ENCODE data around the gene PTK7.

PTK7 gene

DNA sequence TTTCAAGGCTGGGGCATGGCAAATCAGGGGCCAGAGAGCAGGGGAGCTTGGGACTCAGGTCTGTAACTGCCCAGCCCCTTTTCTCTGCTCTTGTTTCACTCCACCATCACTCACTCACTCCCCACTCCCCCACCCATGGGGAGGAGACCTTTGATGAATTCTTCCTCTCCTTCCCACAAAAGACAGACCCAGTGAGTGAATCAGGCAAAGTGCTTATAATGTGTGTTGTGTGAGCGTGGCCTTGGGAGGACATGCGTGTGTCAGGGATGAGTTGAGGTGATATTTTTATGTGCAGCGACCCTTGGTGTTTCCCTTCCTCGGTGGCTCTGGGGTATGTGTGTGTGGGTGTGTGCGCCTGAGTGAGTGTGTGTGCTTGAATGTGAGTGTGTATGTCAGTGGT lies 104.9 kb downstream of the PTK7 start:
- DNase-seq (ENCODE audit: low spot score) = no peak

DNA sequence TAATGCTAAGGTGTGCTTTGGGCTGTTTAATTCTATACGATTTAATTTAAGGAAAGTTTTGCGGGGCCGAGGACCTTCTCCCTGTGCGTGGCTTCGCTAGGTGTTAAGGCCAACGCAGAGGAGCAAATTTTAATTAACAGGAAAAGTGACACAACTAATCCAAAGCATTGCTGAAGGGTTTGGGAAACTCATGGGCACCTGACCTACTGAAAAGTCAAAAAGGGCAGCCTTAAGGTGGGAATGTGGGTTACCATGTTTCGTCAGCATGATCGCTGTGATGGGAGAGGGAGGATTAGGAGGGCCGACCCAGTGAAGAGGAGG lies 105.5 kb downstream of the PTK7 start:
- no peak for DNase-seq (ENCODE audit: low spot score)

DNA sequence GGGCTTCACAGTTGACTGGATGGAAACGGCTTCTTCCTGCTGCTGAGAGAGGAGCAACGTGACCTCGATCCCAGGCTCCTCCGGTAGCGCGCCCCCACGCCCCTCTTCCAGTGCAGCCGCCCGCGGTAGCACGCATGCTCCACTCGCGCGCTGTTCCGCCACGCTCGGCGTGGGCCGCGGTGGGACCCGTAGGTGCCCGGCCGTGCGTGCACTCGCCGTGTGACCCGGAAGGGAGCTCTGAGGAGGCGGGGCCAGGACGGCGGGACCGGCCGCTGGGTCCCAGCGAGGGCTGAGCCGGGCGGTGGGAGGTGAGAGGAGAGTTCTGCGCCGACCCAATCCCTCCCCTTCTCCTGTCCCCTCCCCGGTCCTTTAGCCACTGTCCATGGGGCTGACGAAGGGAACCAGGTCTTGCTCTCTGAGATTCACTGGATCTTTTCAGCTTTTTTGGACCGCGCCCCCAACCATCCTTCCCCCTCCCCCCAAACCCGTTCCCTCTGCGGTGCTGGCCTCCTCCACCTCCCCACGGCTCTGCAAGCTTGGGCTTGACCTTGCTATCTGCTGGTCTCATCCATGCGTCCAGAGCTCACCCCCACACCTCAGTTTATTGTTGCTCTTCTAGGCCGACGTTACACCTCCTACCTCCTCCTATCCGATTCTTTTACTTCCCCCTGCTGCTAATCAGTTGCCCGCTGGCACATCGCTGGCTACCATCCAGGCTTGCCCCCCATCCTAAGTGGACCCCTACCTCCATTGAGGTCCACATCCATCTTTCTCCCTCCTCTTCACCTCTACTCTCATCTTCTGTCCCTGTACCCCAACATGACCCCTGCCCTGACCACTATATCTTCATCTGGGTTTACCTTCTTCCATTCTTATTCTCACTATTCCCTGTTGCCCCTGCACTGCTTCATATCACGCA lies 106.1 kb downstream of the PTK7 start, which contains the start of gene CUL9:
Gene CUL9, plus strand, starts transcription at position 255 of the 919 bp plus-strand sequence. CDS start 2,115 bp downstream, outside the sequence.
- peak; percentile 78 for DNase-seq (ENCODE audit: low spot score)

DNA sequence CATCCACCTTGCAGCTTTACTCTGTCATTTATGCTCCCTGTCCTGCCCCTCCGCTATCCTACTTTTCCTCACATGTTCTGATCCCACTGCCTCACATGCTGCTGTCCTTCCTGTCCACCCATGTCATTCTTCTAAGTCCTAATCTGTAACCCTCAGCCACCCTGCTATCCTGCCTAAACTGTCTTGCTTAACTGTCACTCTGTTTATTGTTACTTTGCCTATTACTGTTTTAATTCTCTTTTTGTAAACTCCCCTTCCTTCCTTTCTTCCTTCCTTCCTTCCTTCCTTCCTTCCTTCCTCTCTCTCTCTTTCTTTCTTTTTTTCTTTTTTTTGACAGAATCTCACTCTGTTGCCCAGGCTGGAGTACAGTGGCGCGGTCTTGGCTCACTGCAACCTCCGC lies 107.3 kb downstream of the PTK7 start:
- DNase-seq (ENCODE audit: low spot score) = no peak

DNA sequence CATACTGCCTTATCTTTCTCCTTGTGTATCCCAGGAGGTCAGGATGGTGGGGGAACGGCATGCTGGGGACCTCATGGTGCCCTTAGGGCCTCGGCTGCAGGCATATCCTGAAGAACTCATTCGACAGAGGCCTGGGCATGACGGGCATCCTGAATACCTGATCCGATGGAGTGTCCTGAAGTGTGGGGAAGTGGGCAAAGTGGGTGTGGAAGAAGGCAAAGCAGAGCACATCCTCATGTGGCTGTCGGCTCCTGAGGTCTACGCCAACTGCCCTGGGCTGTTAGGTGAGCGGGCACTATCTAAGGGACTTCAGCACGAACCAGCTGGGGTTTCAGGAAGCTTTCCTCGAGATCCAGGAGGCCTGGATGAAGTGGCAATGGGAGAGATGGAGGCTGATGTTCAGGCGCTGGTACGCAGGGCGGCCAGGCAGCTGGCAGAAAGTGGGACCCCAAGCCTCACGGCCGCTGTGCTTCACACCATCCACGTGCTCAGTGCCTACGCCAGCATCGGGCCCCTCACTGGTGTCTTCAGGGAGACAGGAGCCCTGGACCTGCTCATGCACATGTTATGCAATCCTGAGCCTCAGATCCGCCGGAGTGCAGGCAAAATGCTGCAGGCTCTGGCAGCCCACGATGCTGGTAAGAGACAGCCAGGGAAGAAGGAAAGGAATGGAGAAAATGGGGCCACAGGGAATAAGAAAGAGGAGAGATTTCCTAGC lies 108.3 kb downstream of the PTK7 start:
- no peak for DNase-seq (ENCODE audit: low spot score)

DNA sequence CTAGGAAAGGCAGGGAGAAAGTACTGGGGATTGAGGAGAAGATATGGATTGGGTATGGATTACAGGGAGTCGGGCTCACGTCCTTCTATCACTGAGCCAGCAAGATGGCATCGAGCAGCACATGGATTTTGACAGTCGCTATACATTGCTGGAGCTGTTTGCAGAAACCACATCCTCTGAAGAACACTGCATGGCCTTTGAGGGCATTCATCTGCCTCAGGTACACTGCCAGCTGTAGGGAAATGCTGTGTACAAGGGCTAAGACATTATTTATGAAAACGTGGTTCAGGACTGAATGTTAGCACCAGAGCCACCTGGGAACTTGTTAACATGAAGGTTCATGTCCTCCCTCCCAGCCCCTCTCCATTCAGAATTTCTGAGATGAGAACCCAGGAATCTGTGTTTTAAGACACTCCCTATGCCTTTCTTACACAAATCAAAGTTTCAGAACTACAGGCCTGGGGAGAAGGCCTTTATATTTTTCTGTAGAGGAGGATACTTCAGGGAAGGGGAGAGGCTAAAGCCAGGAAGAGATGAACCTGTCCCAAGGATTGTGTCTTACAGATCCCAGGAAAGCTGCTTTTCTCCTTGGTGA lies 109.4 kb downstream of the PTK7 start:
- no peak for DNase-seq (ENCODE audit: low spot score)

DNA sequence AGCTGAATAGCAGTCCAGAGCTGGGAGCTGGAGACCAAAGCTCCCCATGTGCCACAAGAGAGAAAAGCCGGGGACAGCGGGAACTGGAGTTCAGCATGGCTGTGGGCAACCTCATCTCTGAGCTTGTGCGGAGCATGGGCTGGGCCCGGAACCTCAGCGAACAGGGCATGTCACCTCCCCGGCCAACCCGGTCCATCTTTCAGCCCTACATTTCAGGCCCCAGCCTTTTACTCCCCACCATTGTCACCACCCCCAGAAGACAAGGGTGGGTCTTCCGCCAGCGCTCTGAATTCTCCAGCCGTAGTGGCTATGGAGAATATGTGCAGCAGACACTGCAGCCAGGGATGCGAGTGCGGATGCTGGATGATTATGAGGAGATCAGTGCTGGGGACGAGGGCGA lies 109.9 kb downstream of the PTK7 start:
- no peak for DNase-seq (ENCODE audit: low spot score)

DNA sequence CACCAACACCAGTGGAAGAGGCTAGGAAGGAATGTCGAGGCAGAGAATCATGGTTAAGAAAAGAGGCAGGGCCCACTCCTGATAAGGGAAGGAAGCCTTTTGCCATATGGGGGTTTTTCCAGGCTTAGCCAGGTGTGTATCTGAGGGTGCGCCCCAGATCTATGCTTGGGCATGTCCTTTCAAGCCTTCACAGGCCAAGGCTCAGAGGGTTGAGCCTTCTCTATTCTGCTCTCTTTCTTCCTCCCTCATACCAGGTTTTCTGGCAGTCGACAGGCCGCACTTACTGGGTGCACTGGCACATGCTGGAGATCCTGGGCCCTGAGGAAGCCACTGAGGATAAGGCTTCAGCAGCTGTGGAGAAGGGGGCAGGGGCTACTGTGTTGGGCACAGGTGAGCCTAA lies 110.6 kb downstream of the PTK7 start:
- no peak for DNase-seq (ENCODE audit: low spot score)

DNA sequence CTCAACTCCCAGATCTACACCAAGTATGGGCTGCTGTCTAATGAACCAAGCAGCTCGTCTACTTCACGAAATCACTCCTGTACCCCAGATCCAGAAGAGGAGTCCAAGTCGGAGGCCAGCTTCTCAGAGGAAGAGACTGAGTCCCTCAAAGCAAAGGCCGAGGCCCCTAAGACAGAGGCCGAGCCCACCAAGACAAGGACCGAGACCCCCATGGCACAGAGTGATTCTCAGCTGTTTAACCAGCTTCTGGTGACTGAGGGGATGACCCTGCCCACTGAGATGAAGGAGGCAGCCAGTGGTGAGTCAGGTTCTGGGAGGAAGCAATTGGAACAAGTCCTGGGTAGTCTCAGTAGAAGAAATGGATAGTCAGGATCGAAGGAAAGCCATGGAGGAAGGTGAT lies 111.7 kb downstream of the PTK7 start:
- DNase-seq (ENCODE audit: low spot score) = no peak

DNA sequence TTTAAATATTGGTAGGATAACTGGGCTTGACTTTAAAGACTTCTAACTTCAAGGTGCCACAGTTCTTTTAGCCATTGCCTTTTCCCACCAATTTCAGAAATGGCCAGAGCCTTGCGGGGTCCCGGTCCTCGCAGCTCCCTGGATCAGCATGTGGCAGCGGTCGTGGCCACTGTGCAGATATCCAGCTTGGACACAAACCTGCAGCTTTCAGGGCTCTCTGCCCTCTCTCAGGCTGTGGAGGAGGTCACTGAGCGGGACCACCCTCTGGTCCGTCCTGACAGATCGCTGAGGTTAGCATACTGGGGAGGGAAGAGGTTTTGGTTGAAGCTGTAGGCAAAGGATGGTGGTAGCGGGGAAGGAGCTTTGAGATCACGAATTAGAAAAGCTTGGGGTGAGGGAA lies 112.3 kb downstream of the PTK7 start:
- DNase-seq (ENCODE audit: low spot score) = no peak

DNA sequence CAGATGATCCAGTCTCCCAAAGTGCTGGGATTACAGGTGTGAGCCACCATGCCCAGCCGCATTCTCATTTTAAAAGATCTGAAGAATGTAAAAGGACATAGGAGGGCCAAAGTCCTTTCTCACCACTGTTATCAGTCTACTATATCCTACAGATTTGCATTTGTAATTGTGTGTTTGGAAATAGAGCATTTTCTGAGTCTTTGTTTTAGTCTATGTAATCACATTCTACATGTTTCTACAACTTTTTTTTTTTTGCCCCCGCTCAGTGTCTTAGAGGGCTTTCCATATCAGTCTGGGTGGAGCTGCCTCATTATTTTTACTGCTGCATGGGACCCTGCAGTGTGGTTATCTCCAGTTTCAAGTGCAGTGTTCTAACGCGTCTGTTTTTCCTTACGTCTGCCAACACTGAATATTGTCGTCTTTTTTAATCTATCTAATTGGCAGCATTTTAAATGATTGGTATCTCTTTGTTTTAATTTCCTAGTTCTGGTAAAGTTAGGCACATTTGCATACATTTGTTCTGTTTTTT lies 113.7 kb downstream of the PTK7 start:
- no peak for DNase-seq (ENCODE audit: low spot score)

DNA sequence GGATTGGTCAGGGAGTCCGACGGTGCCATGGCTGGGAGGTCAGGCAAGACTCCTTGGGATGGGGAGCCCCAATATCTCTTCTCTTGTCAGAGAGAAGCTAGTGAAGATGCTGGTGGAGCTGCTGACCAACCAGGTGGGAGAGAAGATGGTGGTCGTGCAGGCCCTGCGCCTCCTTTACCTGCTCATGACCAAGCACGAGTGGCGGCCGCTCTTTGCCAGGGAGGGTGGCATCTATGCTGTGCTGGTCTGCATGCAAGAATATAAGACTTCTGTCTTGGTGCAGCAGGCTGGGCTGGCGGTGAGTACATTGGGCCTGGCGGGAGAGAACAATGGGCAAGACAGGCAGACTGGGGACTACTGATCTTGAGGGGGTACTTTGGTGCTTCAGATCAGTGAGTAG lies 116.8 kb downstream of the PTK7 start:
- DNase-seq (ENCODE audit: low spot score) = no peak

DNA sequence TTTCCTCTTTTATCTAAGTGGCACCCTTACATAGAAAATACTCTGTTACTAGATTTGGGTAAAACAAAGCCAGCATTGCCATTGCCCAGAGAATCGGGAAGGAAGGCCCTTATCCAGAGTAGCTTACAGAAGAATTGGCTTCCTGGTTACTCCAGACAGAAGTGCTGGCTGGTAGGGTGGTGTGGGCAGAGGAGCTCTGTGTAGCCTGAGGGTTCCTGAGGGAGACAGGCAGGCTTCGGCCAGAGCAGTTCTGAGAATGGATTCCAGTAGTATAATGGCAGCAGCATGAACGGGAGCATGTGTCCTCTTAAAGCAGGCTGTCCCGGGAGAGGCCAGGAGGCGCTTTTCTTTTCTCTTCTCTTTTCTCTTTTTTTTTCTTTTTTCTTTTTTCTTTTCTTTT lies 117.8 kb downstream of the PTK7 start:
- DNase-seq (ENCODE audit: low spot score) = no peak

DNA sequence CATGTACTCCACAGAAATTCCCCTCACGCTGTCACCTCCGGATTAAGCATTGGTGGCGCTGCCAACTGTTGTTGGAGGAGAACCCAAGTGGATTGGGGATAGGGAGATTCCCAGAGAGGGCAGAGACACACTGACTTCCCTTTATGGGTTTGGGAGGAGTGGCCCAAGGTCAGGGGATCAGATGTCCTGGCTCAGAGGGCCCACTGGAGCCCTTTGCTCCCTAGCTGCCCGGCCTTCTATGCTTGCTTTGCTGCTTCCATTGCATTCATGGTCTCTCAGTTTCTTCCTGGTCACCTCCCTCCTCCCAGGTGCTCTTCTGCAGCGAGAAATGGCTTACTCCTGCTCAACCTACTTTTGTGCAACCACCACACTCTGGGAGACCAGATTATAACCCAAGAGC lies 120.2 kb downstream of the PTK7 start:
- DNase-seq (ENCODE audit: low spot score) = no peak

DNA sequence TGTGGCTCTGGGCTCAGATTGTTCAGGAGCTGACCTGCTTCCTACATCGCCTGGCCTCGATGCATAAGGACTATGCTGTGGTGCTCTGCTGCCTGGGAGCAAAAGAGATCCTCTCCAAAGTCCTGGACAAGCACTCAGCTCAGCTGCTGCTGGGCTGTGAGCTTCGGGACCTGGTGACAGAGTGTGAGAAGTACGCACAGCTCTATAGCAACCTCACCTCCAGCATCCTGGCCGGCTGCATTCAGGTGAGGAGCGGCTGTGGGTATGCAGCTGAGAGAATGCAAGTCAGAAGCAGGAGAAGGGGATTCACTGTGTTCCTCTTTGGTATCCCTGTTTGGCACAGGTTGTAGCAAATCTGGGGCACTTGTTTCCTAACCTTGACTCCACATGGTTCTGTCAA lies 123.8 kb downstream of the PTK7 start:
- DNase-seq (ENCODE audit: low spot score) = no peak

DNA sequence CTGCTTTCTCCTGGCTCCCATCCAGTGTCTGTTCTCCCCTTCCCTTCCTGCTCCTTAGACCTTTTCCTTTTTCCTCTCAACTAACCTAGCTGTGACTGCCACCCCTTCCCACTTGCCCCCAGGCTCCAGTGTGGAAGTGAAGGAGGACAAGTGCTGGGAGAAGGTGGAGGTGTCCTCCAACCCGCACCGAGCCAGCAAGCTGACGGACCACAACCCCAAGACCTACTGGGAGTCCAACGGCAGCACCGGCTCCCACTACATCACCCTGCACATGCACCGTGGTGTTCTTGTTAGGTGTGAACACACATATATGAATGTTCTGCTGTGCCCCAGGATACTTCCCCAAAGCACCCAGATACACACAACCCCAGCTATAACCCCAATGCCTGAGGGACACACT lies 124.4 kb downstream of the PTK7 start:
- DNase-seq (ENCODE audit: low spot score) = no peak

DNA sequence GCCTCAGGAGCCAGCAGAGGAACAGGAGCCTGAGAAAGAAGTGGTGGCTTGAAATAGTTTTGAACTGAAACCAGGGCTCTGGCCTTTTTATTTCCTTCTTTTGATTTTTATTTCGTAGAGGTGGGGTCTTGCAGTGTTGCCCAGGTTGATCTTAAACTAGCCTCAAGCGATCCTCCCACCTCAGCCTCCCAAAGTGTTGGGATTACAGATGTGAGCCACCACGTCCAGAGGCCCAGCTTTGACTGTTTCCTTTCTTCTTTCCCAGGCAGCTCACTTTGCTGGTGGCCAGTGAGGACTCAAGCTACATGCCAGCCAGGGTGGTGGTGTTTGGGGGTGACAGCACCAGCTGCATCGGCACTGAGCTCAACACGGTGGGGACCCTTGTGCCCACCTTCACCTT lies 126.3 kb downstream of the PTK7 start:
- DNase-seq (ENCODE audit: low spot score) = no peak

DNA sequence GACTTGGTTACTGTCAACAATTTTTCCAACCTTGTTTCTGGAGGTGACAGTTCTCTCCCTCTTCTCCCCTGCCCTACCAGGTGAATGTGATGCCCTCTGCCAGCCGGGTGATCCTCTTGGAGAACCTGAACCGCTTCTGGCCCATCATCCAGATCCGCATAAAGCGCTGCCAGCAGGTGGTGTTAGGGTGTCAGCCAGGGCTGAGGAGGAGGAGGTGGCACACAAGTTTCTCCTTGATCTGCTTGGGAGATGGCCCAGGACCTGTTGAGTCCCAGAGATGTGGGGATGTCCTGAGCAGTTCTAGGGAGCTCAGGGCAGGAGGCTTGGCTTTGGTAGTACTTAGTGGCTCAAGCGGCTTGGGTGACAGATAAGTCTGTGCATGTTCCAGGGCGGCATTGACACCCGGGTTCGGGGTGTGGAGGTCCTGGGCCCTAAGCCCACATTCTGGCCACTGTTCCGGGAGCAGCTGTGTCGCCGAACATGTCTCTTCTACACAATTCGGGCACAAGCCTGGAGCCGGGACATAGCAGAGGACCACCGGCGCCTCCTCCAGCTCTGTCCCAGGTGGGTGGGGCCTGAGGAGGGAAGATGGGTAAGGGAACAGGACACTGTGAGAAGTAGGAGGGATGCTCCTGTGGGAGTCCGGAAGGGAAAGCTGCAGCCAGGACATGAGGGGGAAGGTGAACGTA lies 127.1 kb downstream of the PTK7 start:
- no peak for DNase-seq (ENCODE audit: low spot score)

DNA sequence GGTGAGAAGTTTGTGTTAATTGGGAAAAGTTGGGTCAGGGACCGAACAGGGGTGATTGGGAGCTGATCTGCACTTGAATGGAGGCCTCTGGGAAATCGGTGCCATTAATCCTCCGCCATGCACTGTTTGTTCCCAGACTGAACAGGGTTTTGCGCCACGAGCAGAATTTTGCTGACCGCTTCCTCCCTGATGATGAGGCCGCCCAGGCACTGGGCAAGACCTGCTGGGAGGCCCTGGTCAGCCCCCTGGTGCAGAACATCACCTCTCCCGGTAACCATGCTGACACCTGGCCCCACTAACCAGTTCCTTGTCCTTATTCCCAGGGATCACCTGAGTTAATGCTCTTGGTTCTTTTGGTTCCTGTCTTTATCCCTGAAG lies 127.6 kb downstream of the PTK7 start:
- no peak for DNase-seq (ENCODE audit: low spot score)

DNA sequence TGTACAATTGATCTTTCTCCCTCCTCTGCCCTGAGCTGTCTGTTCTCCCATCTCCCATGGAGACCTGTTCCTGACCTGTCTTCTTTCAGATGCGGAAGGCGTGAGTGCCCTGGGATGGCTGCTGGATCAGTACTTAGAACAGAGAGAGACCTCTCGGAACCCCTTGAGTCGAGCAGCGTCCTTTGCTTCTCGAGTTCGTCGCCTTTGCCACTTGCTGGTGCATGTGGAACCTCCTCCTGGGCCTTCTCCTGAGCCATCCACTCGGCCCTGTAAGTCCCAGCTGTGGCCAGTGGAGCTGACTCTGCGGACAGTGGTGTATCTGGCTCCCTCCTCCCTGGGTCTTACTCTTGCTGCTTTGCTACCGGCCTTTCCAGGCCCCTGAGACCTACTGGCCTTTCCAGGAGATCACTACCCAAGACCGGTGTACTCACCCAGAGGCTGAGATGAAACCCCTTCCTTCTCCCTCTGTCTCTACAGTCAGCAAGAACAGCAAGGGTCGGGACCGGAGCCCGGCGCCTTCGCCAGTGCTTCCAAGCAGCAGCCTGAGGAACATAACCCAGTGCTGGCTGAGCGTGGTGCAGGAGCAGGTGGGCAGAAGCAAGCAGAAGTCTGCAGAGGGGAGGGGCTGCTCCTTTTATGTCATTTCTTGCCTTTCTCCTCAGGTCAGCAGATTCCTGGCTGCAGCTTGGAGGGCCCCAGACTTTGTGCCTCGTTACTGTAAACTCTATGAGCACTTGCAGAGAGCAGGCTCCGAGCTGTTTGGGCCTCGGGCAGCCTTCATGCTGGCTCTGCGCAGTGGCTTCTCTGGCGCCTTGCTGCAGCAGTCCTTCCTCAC lies 128.4 kb downstream of the PTK7 start:
- DNase-seq (ENCODE audit: low spot score) = no peak

DNA sequence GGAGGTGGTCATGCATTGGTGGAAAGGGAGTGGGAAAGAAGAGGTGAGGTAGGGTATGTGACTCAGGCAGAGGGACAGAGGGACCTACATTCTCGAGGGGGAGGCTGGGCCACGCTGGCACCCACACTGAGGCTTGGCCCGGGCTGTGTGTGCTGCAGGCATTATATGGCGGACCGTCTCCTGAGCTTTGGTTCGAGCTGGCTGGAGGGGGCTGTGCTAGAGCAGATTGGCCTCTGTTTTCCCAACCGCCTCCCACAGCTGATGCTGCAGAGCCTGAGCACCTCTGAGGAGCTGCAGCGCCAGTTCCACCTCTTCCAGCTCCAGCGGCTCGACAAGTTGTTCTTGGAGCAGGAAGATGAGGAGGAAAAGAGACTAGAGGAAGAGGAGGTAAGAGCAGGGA lies 129.7 kb downstream of the PTK7 start:
- no peak for DNase-seq (ENCODE audit: low spot score)
